Measurements from ENCODE around the gene ALMS1.
"Not testable (repeated sequence)": the region's sequence is repeated elsewhere in the genome, so short reads cannot be mapped to it uniquely, and the experiment has no call there.

The ALMS1 gene

GRCh38 chr2:73404409-73404808 is 18.8 kb downstream of the ALMS1 start:
- DNase-seq (ENCODE audit: low read depth in 3 of 3), result no peak

GRCh38 chr2:73406996-73407395 is 21.4 kb downstream of the ALMS1 start:
- DNase-seq (ENCODE audit: low read depth in 3 of 3), result no peak

GRCh38 chr2:73408198-73408597 is 22.6 kb downstream of the ALMS1 start:
- no peak for DNase-seq (ENCODE audit: low read depth in 3 of 3)

GRCh38 chr2:73414696-73415095 is 29.1 kb downstream of the ALMS1 start:
- DNase-seq (ENCODE audit: low read depth in 3 of 3), result no peak

GRCh38 chr2:73415906-73416305 is 30.3 kb downstream of the ALMS1 start:
- DNase-seq (ENCODE audit: low read depth in 3 of 3), result no peak

- DNase-seq (ENCODE audit: low read depth in 3 of 3), result no peak
These were observed 32.7 kb downstream of the ALMS1 start for GRCh38 chr2:73418343-73418742.

GRCh38 chr2:73423913-73424312 is 38.3 kb downstream of the ALMS1 start:
- no peak for DNase-seq (ENCODE audit: low read depth in 3 of 3)

GRCh38 chr2:73426176-73426575 is 40.5 kb downstream of the ALMS1 start:
- DNase-seq (ENCODE audit: low read depth in 3 of 3), result no peak

- DNase-seq (ENCODE audit: low read depth in 3 of 3), result no peak
These were observed 50.4 kb downstream of the ALMS1 start for GRCh38 chr2:73436019-73436418.

GRCh38 chr2:73444202-73444601 is 58.6 kb downstream of the ALMS1 start:
- no peak for DNase-seq (ENCODE audit: low read depth in 3 of 3)

- no peak for DNase-seq (ENCODE audit: low read depth in 3 of 3)
These were observed 63.2 kb downstream of the ALMS1 start for GRCh38 chr2:73448856-73449255.

- DNase-seq (ENCODE audit: low read depth in 3 of 3), result no peak
These were observed 63.8 kb downstream of the ALMS1 start for GRCh38 chr2:73449404-73449803.

GRCh38 chr2:73451263-73451972 is 65.8 kb downstream of the ALMS1 start:
- DNase-seq (ENCODE audit: low read depth in 3 of 3), result no peak

- no peak for DNase-seq (ENCODE audit: low read depth in 3 of 3)
These were observed 72.3 kb downstream of the ALMS1 start for GRCh38 chr2:73457982-73458381.

GRCh38 chr2:73462388-73462787 is 76.8 kb downstream of the ALMS1 start:
- DNase-seq (ENCODE audit: low read depth in 3 of 3), result not testable (repeated sequence)

- no peak for DNase-seq (ENCODE audit: low read depth in 3 of 3)
These were observed 82.7 kb downstream of the ALMS1 start for GRCh38 chr2:73468376-73468775.

- DNase-seq (ENCODE audit: low read depth in 3 of 3), result not testable (repeated sequence)
These were observed 98.2 kb downstream of the ALMS1 start for GRCh38 chr2:73483874-73484273.

- no peak for DNase-seq (ENCODE audit: low read depth in 3 of 3)
These were observed 101.5 kb downstream of the ALMS1 start for GRCh38 chr2:73487112-73487657.

- no peak for DNase-seq (ENCODE audit: low read depth in 3 of 3)
These were observed 102.4 kb downstream of the ALMS1 start for GRCh38 chr2:73488079-73488478.

GRCh38 chr2:73489053-73489452 is 103.4 kb downstream of the ALMS1 start:
- DNase-seq (ENCODE audit: low read depth in 3 of 3), result no peak

- DNase-seq (ENCODE audit: low read depth in 3 of 3), result no peak
These were observed 108.4 kb downstream of the ALMS1 start for GRCh38 chr2:73494031-73494430.

- no peak for DNase-seq (ENCODE audit: low read depth in 3 of 3)
These were observed 118.4 kb downstream of the ALMS1 start for GRCh38 chr2:73503992-73504570.

GRCh38 chr2:73504850-73505249 is 119.2 kb downstream of the ALMS1 start:
- DNase-seq (ENCODE audit: low read depth in 3 of 3), result not testable (repeated sequence)

Measured in stimulated activated CD4-positive, alpha-beta T cell treated with anti-CD3 and anti-CD28 coated beads, TNF-alpha, amount 100 ng/mL, for 48 hours (primary cell).